MCF 10A (cell line): ENCODE data around the gene NLGN4Y. TPM values are rescaled to one million over a fixed set of nuclear protein-coding genes. Genes with fewer than 3 reads are reported as not detected.

Experiments used
- BruUV-seq: library from RNA; stranded (reverse); fragments of 400-500 nt; replicated peaks from 2 replicates; lab custom pipeline; 2021; lab: Mats Ljungman, UMichigan
- CTCF ChIA-PET: fragments of 300-600 bp; sonication (Branson Sonifier 250); formaldehyde crosslinking; extraction: SDS; loops from one replicate; lab custom pipeline; 2021; ENCODE audit warnings: antibody characterized with exemption, inconsistent platforms; lab: Yijun Ruan, JAX
- POLR2A ChIA-PET: fragments of 300-600, 350-650 bp; sonication (Branson Sonifier 250); formaldehyde crosslinking; extraction: SDS; loops from one replicate; lab custom pipeline; 2020; ENCODE audit warnings: antibody characterized with exemption, inconsistent platforms; lab: Yijun Ruan, JAX
- DNase-seq: peaks from one replicate; pipeline ENCODE4 v3.0.0-alpha.2; 2018; ENCODE audit not compliant: unreplicated experiment
- H3K27ac Mint-ChIP-seq: one replicate; pipeline ENCODE4 v1.8.0; 2022; ENCODE audit warnings: mild to moderate bottlenecking, low read depth, mixed read lengths; ENCODE audit not compliant: unreplicated experiment
- H3K27me3 Mint-ChIP-seq: one replicate; pipeline ENCODE4 v1.8.0; 2022; ENCODE audit warnings: mixed read lengths; ENCODE audit not compliant: insufficient read depth, unreplicated experiment
- H3K36me3 Mint-ChIP-seq: one replicate; pipeline ENCODE4 v1.8.0; 2022; ENCODE audit warnings: mild to moderate bottlenecking, moderate library complexity, mixed read lengths; ENCODE audit not compliant: insufficient read depth, unreplicated experiment
- H3K4me1 Mint-ChIP-seq: one replicate; pipeline ENCODE4 v1.8.0; 2022; ENCODE audit warnings: mixed read lengths; ENCODE audit not compliant: insufficient read depth, unreplicated experiment
- H3K4me3 Mint-ChIP-seq: one replicate; pipeline ENCODE4 v1.8.0; 2022; ENCODE audit warnings: mild to moderate bottlenecking, moderate library complexity, mixed read lengths; ENCODE audit not compliant: unreplicated experiment
- H3K9me3 Mint-ChIP-seq: one replicate; pipeline ENCODE4 v1.8.0; 2022; ENCODE audit warnings: mixed read lengths; ENCODE audit not compliant: unreplicated experiment
- intact Hi-C: fragments of 100-400 bp; cut with micrococcal nuclease; formaldehyde crosslinking; loops from 2 replicates; pipeline ENCODE4 v1.14.1; 2022
- total RNA-seq: library from RNA; stranded (reverse); gene quantifications from 2 replicates; pipeline ENCODE4 v1.2.3, GENCODE V29; 2022
- TF ChIP-seq, protein P1 (sequence below): fragments of 200-600 bp; IDR thresholded peaks from one replicate; pipeline ENCODE4 v1.8.0; 2022; ENCODE audit warnings: antibody characterized with exemption, mild to moderate bottlenecking; ENCODE audit not compliant: unreplicated experiment

NLGN4Y gene
- total RNA-seq, 1 experiment from 2014 or later, result not detected

DNA sequence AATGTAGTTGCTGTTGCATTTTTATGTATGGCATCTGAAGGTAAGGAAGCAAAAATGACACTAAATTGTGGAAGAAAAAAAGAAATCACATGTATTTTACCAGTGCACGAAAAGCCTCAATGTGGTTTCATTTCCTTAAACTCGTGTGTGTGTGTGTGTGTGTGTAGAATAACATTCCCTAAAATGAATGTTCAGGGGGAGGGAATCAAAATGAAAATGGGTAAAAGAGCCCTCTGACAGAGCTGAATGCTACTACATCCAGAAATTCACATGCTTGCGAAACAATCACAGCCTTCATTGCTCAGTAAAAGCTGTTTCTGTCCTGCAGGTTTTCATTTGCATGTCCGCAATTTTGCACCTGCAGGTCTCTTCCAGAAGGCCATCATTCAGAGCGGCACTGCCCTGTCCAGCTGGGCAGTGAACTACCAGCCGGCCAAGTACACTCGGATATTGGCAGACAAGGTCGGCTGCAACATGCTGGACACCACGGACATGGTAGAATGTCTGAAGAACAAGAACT is 305.1 kb downstream of the NLGN4Y start:
- Mint-ChIP-seq H3K9me3 (no peaks in the 10 kb centered on the region), H3K27me3 (no peaks in the 10 kb centered on the region), H3K36me3 (no peaks in the 10 kb centered on the region), H3K4me3 (no peak overlapping the region), H3K4me1 (no peaks in the 10 kb centered on the region), H3K27ac (no peak overlapping the region)
- no TSS peak for BruUV-seq
- DNase-seq, result no peak
- ChIA-PET POLR2A (no interaction called here), CTCF (no interaction called here)
- intact Hi-C loops, result no loop called here
- TF ChIP-seq, protein P1, sequence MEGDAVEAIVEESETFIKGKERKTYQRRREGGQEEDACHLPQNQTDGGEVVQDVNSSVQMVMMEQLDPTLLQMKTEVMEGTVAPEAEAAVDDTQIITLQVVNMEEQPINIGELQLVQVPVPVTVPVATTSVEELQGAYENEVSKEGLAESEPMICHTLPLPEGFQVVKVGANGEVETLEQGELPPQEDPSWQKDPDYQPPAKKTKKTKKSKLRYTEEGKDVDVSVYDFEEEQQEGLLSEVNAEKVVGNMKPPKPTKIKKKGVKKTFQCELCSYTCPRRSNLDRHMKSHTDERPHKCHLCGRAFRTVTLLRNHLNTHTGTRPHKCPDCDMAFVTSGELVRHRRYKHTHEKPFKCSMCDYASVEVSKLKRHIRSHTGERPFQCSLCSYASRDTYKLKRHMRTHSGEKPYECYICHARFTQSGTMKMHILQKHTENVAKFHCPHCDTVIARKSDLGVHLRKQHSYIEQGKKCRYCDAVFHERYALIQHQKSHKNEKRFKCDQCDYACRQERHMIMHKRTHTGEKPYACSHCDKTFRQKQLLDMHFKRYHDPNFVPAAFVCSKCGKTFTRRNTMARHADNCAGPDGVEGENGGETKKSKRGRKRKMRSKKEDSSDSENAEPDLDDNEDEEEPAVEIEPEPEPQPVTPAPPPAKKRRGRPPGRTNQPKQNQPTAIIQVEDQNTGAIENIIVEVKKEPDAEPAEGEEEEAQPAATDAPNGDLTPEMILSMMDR, result no peak

DNA sequence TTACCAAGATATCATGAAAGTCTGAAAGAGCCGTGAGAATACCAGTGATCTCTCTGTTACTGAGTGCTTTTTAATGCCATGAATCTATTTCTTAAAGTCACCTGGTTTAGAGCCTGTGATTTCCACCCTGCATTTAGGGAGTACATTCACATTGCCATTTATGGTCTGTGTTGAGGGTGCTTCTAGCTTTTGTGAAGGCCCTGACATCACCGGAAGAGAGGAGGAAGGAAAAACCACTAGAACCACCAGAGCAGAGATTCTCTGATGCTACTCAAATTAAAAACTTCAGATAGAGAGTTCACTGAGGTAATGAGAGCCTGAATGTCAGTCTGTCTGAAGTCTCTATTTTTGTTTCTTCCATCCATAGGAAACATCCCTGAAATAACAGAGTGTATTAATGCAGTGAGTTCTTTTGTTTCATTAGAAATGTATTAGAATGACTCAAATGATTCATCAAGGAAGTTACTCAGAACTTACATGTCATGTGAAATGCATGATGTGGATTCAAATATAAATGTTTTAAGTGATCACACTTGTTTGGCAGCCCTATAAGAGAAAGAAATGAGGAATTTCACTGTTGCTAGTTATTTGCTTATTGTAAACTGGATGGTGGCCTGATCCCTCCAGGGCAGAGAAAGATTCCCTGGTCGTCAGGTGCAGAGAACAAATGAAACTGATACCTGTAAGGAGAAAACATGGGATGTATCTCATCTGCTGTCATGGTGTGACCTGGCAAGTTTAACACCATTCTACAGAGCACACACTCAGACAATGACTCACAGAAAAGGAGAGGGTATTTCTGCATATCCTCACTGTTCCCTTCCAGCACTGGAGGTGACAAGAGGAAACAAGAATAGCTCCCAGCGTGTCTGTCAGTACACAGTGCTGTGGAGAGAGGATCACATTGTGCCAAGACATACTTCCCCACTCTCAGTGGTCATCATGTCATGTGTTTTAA is 310.1 kb downstream of the NLGN4Y start:
- Mint-ChIP-seq H3K4me3 (no peak overlapping the region), H3K9me3 (no peaks in the 10 kb centered on the region), H3K27me3 (no peaks in the 10 kb centered on the region), H3K27ac (no peak overlapping the region), H3K4me1 (no peaks in the 10 kb centered on the region), H3K36me3 (no peaks in the 10 kb centered on the region)
- intact Hi-C loops, result no loop called here
- no TSS peak for BruUV-seq
- TF ChIP-seq, protein P1, result no peak
- CTCF ChIA-PET, result no interaction called here
- no peak for DNase-seq
- POLR2A ChIA-PET, result no interaction called here

DNA sequence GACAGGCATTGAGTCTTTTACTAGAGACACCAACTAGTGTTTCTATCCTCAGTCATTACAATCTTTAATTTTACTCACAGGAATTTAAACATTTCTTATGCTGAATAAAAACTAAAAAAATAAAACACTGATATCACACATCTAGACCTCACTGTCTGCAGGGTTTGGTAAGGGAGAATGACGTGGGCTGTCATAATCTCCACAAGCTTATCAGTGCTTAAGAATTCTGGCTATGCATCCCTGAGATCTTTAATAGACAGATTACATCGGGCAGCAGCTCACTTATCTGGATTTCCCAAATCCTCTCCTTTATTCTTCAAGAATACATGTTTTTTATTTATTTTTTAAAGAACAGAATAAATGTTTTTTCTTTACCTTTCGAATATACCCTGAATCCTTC is 313.1 kb downstream of the NLGN4Y start:
- DNase-seq, result no peak
- ChIA-PET POLR2A (no interaction called here), CTCF (no interaction called here)
- H3K27me3 Mint-ChIP-seq, result no peaks in the 10 kb centered on the region
- no peak overlapping the region for H3K4me3 Mint-ChIP-seq
- H3K36me3 Mint-ChIP-seq, result no peaks in the 10 kb centered on the region
- H3K4me1 Mint-ChIP-seq, result no peaks in the 10 kb centered on the region
- no peaks in the 10 kb centered on the region for H3K9me3 Mint-ChIP-seq
- no peak overlapping the region for H3K27ac Mint-ChIP-seq
- TF ChIP-seq, protein P1, result no peak
- intact Hi-C loops, result no loop called here
- no TSS peak for BruUV-seq

DNA sequence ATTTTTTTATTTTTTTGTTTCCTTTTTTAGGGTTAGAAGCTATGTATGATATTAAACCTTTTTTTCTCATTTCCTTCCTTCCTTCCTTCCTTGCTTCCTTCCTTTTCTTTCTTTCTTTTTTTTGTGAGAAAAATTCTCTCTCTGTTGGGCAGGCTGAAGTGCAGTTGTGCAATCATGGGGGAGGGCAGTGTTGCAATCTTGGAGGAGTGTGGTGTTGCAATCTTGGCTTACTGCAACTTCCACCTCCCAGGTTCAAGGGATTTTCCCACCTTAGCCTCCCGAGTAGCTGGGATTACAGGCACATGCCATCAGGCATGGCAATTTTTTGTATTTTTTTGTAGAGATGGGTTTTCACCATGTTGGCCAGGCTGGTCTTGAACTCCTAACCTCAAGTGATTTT is 326.4 kb downstream of the NLGN4Y start:
- CTCF ChIA-PET, result no interaction called here
- H3K9me3 Mint-ChIP-seq, result no peaks in the 10 kb centered on the region
- BruUV-seq, result no TSS peak
- POLR2A ChIA-PET, result no interaction called here
- intact Hi-C loops, result no loop called here
- H3K27me3 Mint-ChIP-seq, result no peaks in the 10 kb centered on the region
- TF ChIP-seq, protein P1, result no peak
- no peaks in the 10 kb centered on the region for H3K4me1 Mint-ChIP-seq
- H3K4me3 Mint-ChIP-seq, result no peak overlapping the region
- DNase-seq, result no peak
- H3K36me3 Mint-ChIP-seq, result no peaks in the 10 kb centered on the region
- no peak overlapping the region for H3K27ac Mint-ChIP-seq
